Measurements from ENCODE around the gene BICDL2.

BICDL2 gene

DNA sequence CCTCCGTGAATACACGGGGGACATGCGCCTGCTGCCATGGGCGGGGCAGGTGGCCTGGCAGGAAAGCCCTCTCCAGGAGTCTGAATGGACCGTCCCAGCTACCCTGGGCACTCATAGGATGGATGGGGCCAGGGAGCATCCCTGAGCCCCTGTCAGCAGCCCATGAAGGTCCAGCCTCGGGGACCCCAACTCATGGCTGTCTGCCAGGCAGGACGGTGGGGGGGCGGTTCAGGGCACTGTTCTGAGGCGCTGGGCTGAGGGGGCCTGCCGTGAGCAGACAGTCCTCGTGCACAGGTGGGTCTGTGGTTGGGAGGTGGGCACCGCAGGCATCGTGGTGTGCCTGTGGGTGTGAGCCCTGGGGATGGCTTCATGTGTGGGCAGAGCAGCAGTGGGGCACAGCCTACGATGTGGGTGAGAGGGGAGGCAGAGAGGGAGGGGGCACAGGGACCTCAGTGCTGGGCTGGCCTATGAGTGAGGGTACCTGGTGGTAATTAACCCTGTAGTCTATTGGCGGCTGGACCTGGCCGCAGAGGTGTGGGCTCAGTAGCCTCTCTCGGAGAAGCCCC lies 50.0 kb downstream of the BICDL2 start:
- no peak for DNase-seq (ENCODE audit: low read depth in 1 of 2, low spot score in 1 of 2)

DNA sequence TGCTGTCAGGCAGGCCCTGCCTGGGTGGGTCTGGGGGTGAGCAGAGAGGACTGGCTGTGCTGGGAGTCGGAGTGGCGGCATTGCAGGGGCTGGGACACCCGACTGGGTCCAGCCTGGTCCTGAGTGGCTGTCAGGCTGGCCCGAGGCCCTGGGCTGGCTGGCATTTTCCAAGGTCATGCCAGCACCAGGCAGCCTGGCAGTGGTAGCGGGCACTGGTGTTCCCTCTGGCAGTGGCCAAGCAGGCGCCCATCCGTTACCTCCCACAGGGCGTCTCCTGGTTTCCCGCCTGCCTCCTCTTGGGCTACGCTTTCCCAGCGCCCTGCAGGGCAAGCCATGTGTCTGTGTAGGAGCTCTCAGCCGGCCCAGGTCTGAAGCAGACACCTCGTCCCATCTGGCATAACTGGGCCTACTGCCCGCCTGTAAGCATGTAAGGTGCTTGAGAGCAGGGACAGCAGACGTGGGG lies 50.8 kb downstream of the BICDL2 start:
- no peak for DNase-seq (ENCODE audit: low read depth in 1 of 2, low spot score in 1 of 2)

DNA sequence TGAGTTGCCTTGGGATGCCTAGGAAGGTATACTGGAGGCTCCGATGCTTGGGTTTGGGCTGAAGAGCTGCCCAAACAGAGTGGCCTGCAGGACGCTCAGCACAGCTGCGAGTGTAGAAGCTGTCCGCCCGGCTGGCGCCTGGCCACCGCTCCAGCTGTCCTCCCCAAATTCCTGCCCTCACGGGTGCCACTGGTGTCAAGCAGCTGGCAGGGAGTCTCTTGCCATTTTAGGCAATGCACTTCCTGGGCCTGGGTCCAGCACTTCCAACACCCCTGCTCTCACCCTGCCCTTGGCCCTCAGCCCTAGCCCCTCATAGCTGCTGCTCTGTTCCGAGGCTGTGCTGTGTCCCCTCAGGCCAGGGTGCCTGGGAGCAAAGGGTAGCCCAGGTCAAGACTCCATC lies 51.3 kb downstream of the BICDL2 start:
- no peak for DNase-seq (ENCODE audit: low read depth in 1 of 2, low spot score in 1 of 2)

DNA sequence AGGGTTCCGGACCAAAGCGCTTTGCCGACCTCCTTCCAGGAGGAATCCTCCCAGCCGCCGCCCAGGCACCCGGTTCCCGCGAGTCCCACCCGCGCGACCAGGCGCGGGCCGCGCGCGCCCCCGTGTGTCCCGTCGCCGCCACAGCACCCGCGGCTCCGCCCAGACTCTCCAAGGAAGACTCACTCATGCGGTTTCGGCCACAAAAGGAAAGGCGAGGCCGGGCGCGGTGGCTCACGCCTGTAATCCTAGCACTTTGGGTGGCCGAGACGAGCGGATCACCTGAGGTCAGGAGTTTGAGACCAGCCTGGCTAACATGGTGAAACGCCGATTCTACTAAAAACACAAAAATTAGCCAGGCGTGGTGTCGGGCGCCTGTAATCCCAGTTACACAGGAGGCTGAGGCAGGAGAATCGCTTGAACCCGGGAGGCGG lies 53.0 kb downstream of the BICDL2 start:
- DNase-seq (ENCODE audit: low read depth in 1 of 2, low spot score in 1 of 2): peak; percentile 30 to 62

DNA sequence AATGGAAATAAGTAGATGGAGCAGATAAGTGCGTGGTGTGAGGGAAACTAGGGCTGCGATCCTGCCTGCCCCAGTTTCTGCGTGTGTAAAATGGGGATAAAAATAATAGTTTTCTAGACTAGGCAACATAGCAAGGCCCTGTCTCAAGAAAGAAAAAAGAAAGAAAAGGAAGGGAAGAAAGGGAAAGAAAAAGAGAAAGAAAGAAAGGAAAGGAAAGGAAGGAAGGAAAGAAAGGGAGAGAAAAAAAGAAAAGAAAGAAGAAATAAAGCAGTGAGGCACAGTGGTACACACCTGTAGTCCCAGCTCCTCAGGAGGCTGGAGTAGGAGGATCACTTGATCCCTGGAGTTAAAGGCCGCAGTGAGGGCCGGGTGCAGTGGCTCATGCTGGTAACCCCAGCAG lies 54.3 kb downstream of the BICDL2 start:
- DNase-seq (ENCODE audit: low read depth in 1 of 2, low spot score in 1 of 2): no peak

DNA sequence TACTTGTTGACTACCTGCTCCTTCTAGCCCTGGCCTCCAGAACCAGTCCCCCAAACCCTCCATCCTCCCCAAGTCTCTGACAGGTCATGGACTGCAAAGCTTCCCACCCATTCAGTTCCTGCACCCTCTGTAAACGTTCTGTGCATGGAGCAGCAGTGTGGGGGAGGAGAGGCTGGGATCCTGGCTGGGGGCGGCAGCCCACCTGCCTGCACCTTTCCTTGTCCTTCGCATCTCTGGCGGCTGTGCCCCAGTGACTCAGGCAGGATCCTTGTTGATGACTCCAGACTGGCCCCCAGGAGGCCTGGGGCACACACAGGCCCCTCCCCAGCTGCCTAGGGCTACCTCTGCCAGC lies 54.9 kb downstream of the BICDL2 start:
- DNase-seq (ENCODE audit: low read depth in 1 of 2, low spot score in 1 of 2): no peak

DNA sequence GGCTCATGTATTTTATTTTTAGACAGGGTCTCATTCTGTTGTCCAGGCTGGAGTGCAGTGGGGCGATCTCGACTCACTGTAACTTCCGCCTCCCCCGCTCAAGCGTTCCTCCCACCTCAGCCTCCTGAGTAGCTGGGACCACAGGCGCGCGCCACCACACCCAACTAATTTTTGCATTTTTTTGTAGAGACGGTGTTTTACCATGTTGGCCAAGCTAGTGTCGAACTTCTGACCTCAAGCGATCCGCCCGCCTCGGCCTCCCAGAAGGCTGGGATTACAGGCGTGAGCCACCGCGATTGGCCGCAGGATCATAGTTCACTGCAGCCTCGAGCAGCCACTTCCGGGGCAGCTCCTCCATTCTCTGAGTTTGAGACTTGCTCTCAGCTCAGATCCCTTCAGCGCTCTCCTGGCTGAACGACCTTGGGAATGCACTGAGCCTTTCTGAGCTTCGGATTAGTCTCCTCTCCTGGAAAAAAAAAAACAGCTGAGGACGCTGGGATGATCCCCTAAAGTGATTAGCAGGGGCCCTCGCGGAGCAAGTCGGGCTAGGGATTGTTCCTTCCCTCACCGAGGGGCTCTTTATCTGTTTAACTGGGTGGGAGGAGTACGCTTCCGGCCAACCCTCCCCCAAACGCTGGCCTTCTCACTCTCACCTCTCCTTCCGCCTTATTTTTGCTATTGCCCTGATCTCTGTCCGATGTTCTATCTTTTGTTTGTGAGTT lies 55.4 kb downstream of the BICDL2 start:
- DNase-seq (ENCODE audit: low read depth in 1 of 2, low spot score in 1 of 2): no peak

DNA sequence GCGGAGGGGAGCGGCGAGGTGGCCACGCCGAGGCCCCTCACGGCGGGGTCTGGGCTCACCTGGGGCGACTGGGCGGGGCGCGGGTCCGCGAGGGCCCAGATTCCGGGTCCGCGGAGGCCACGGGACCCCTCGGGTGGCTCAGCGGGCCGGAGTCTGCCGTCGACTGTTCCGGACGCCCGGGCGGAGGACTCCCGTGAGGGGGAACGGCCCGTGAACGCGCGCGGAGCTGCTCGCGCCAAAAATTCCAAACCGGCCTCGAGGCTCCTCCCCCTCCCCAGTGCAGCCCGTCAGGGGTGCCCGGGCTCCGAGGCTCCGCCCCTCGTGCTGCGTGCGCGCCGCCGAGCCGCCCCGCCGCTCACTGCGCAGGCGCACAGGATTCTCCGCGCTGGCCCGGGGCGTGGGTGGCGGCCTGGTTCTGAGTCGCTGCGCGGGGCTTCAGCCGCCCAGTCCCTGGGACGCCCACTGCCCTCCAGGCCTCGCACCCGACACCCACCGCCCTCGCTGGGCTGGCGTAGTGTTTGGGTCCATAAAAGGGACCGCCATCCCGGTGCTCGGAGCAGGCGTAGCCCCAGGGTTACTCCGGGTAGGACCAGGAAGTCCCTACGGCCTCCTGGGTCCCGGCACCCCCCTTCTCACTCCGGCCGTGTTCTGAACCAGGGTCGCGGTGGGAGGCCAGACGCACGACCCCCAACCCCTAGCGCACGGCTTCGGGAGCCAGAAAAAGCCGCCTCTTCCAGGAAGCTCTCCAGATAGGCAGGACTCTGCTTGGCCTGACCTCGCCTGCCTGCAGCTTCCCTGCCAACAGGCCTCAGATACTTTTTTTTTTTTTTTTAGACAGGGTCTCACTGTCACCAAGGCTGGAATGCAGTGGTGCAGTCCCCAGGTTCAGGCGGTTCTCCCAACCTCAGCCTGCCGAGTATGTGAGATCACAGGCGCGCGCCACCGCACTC lies 56.2 kb downstream of the BICDL2 start, which contains the start of gene PKMYT1:
PKMYT1 (minus strand) TSS at position 220 of the 950 bp plus-strand sequence. CDS start 789 bp downstream, outside the sequence.
- DNase-seq (ENCODE audit: low read depth in 1 of 2, low spot score in 1 of 2): peak; percentile 87 to 96

DNA sequence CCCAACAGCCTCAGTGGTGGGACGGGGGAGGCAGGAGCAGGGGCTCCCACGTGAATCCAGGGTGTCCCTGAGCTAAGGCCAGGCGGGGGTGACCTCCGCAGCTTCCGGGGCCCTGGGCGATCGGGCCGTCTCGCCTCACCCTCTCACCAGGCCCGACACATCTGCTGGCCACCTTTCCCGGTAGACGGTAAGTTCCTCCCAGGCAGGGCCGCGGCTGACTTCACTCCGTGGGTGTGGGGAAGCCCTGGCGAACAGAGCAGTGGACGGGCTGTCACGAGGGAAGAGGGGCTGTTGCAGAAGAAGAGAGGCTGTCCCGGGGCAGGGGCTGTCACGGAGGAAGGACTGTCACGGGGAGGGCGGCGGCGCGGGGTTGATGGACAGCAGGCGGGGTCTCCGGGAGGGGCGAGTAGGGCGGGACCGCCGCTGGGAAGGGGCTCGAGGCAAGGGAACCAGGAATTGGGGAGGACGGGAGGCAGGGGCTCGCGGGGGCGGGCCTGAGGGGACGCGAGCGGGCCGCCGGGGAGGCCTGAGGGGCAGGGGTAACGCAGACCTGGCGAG lies 57.0 kb downstream of the BICDL2 start:
- DNase-seq (ENCODE audit: low read depth in 1 of 2, low spot score in 1 of 2): no peak
